ENCODE results near the gene FBXW5. TPM values are rescaled to one million over a fixed set of nuclear protein-coding genes. Genes with fewer than 3 reads are reported as not detected.

Gene FBXW5
- total RNA-seq, 1 experiment from 2014 or later = 62.2 TPM

DNA sequence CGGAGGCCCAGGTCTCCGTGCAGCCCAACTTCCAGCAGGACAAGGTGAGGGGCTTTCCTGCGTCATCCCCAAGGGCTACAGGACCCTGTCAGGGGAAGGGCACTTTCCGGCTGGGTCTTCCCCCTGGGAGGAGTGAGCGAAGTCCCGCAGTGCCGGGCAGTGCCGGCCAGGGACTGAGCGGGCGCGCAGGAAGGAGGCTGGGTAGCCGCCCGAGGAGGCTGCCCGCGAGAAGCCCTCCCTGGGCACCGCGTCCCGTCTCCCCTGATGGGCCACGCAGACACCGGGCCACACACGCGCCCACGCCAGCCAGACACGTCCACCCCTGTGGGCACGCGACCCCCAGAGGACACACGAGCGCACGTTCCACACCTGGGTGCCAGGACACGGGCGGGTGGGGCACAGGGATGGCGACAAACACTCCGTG lies 33.1 kb upstream of the FBXW5 start:
- no peak overlapping the region for H4K8ac ChIP-seq (replicated peaks; ENCODE audit: insufficient read length, low read depth, low read length)
- peaks cover 7% of the 10 kb centered on the region for H3K27me3 Mint-ChIP-seq (ENCODE audit: low read depth)
- H2AK5ac ChIP-seq (ENCODE audit: insufficient read length, low read length) = no peak overlapping the region
- peak overlapping the region; percentile 59 for H3K4me2 ChIP-seq (ENCODE audit: insufficient read depth, insufficient read length, low read length)
- H3T11ph ChIP-seq (ENCODE audit: low read length) = no peak overlapping the region
- no peak overlapping the region for H2BK12ac ChIP-seq (ENCODE audit: insufficient read length, low read depth, low read length)
- peaks cover 9% of the 10 kb centered on the region for H3K23me2 ChIP-seq (ENCODE audit: insufficient read length, low read depth, low read length, poor library complexity, severe bottlenecking)
- no peak overlapping the region for H4K5ac ChIP-seq (ENCODE audit: insufficient read length, low read depth, low read length)
- no peak overlapping the region for H2BK15ac ChIP-seq (ENCODE audit: low read depth, low read length)
- no peak overlapping the region for H3K27ac Mint-ChIP-seq
- H4K20me1 ChIP-seq (ENCODE audit: control insufficient read depth, insufficient read depth, insufficient read length) = no peaks in the 10 kb centered on the region
- no peaks in the 10 kb centered on the region; the same call in 1 of the 2 replicates for H3K4me1 ChIP-seq (ENCODE audit: insufficient read depth, low read length)
- no peak overlapping the region for H3K23ac ChIP-seq (ENCODE audit: insufficient read length, low read depth, low read length)
- no peaks in the 10 kb centered on the region for H3K27me3 ChIP-seq (ENCODE audit: insufficient read depth, low read length)
- no peaks in the 10 kb centered on the region for H3K9me3 Mint-ChIP-seq
- peaks cover 2 to 16% of the 10 kb centered on the region in 2 experiments for H3K4me1 Mint-ChIP-seq
- no peak overlapping the region for H4K91ac ChIP-seq (ENCODE audit: insufficient read length, low read depth, low read length)
- no peak overlapping the region for H3K14ac ChIP-seq (ENCODE audit: insufficient read depth, low read length)
- peak overlapping the region; percentile 65 for H3K18ac ChIP-seq (ENCODE audit: insufficient read length, low read depth, low read length)
- no peaks in the 10 kb centered on the region for H3K79me1 ChIP-seq (ENCODE audit: insufficient read depth, low read depth, low read length, poor library complexity, severe bottlenecking)
- DNase-seq = no peak
- no peak overlapping the region for H3K9ac ChIP-seq (ENCODE audit: extremely low read depth, insufficient read length, low read length)
- H3K36me3 Mint-ChIP-seq (ENCODE audit: insufficient read depth in 1 of 3, low read depth in 3 of 3) = peaks cover 0 to 3% (median 0%) of the 10 kb centered on the region in 3 experiments; a peak in 1 of 7 replicates
- no peak overlapping the region for H3K27ac ChIP-seq (ENCODE audit: insufficient read length, low read depth, low read length)
- H2BK5ac ChIP-seq (ENCODE audit: insufficient read length, low read length) = no peak overlapping the region
- no peak overlapping the region for H2BK120ac ChIP-seq (ENCODE audit: low read depth, low read length, poor library complexity, severe bottlenecking)
- H3K4me3 Mint-ChIP-seq = peak overlapping the region; percentile 54 to 78
- H2AFZ ChIP-seq (ENCODE audit: low read length) = no peak overlapping the region
- no peaks in the 10 kb centered on the region for H3K9me3 ChIP-seq (ENCODE audit: control insufficient read depth, low read depth, low read length)
- no peak overlapping the region for H3K4ac ChIP-seq (ENCODE audit: low read depth, low read length)
- WGBS (ENCODE audit: extremely low coverage, insufficient read length, low lambda C conversion rate) = no CpG with 5 or more reads among the region's 33 CpGs
- TF ChIP-seq CTCF (conservative IDR thresholded peaks at IDR 0.05) = no peak
- no peak overlapping the region for H2BK20ac ChIP-seq (ENCODE audit: low read depth, low read length, poor library complexity, severe bottlenecking)
- no peak overlapping the region for H3K56ac ChIP-seq (ENCODE audit: insufficient read length, low read depth, low read length)
- no peaks in the 10 kb centered on the region for H3K79me2 ChIP-seq (ENCODE audit: insufficient read depth, low read length)
